Measurements from ENCODE around the gene PPP2R5A.
"Not testable (repeated sequence)": the region's sequence is repeated elsewhere in the genome, so short reads cannot be mapped to it uniquely, and the experiment has no call there.

Gene PPP2R5A

DNA sequence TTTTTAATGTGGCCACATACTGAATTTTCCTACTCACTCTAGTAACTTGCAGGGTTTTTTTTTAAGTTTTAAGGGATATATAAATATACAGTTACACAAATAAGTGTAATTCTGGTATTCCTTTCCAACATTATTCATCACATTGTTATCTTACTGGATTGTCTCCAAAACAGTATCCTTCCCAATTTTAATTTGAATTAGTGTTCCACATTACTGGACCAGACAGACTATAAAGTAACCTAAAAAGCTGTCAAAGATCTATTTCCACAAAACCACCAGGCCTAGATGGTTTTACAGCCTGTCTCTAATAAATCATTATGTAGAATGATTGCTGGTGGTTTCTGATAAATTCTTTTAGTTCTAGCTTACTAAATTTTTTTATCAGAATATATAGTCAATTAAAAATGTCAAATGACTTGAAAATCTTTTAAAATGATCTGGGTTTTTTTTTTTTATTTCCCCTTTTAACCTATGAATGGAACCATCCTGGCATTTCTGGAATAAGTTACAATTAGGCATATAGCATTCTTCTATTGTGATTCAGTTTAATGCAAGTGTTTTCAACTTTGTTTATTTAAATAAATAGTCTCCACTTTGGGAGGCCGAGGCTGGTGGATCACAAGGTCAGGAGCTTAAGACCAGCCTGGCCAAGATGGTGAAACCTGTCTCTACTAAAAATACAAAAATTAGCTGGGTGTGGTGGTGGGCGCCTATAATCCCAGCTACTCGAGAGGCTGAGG lies 70.2 kb downstream of the PPP2R5A start:
- no peak for DNase-seq (ENCODE audit: low spot score)

GRCh38 chr1:212359794-212360479 lies 74.7 kb downstream of the PPP2R5A start:
- DNase-seq (ENCODE audit: low spot score), result no peak

DNA sequence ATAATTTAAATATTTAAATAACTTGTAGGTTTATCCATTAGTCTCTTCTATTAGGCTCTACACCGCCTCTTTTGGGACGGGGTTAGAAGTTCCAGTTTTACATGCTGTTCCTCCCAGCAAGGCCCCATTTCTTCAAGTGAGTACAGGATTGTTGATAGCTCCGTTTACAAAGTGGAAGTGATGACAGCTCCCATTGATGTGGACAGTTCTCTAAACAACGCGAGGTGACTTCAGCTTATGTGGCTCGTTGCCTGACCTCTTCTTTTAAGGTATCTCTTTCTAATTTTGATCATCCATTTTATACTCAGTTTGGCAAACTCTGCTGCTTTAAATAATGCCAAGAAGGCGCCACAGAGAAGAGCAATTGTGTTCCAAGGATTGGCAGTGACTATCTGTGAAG lies 79.8 kb downstream of the PPP2R5A start:
- no peak for DNase-seq (ENCODE audit: low spot score)

GRCh38 chr1:212366901-212367300 lies 81.7 kb downstream of the PPP2R5A start:
- peak; percentile 8 for DNase-seq (ENCODE audit: low spot score)

DNA sequence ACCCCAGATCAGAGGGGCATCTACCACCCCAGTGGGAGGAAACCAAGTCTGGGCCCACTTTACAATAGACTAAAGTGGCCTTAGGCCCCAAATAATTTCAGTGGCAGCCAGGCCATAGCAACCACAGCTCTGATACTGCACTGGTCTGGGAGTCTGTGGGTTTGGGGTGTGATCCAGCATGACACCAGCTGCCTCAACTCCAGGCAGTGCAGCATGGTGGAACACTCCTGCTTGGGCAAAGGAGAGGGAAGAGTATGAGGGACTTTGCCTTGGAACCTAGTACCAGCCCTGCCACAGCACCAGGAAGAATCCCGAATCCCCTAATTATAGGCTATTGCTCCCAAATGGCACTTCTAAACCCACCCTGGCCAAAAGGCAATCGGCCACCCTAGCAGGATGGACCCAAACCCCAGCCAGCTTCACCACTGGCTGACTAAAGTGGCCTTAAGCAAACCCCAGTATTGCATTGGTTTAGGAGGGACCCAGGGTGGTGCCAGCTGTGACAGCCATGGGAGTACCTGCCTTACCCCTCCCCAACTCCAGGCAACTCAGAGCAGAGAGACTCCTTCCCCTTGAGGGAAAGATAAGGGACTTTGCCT lies 82.4 kb downstream of the PPP2R5A start:
- no peak for DNase-seq (ENCODE audit: low spot score)

DNA sequence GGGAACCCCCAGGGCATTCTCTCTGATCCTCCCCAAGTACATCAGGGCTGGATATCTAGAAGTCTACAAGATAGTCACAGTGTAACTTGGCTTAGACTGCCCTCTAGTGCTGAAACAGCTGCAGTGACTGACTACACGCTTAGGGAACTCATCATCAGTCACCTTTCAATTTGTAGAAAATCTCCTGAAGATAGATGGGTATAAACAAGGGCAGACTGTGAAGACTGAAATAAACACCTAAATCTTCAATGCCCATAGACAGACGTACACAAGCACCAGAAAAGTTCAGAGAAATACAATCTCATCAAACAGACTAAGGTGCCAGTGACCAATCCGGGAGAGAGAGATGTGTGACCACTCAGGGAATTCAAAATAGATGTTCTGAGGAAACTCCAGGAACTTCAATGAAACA lies 82.9 kb downstream of the PPP2R5A start:
- DNase-seq (ENCODE audit: low spot score), result peak; percentile 67

DNA sequence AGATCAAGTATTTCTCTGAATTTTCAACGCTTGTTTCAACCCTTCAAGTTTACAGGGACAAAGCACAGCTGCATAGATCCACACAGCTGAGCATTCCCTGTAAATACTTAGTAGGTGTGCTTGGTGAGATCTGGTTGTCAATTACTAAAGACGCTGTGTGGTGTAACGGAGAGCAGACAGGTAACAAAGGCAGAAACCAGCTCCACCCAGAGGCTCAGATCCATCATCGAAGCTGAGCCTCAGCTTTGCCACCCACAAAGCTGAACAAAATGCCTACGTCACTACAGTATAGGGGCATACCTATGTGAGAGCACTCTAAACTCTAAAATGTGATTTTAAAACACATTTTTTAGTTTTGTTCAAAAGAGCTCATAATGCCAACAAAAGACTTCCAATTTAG lies 90.8 kb downstream of the PPP2R5A start:
- no peak for DNase-seq (ENCODE audit: low spot score)

DNA sequence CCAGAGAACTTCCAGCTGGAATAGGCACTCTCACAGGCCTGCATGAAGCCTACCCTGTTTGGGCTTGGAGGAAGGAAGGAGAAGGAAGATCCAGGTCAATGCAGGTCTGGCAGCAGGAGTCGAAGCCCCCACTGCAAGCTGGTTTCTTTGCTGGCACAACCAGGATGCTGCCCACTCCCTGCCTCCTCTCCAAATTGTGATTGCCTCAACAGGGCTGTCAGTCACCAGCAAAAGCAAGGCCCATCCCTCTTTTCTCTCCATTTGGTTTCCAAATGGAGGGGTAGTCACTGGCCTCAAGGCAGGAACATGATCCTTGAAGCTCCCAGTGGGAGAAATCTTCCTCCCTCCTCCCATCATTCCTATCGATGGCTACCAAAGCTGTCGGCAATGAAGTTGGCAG lies 92.4 kb downstream of the PPP2R5A start:
- no peak for DNase-seq (ENCODE audit: low spot score)

- no peak for DNase-seq (ENCODE audit: low spot score)
Observed at GRCh38 chr1:212379366-212379765, 94.2 kb downstream of the PPP2R5A start.

GRCh38 chr1:212381397-212382035 lies 96.3 kb downstream of the PPP2R5A start:
- no peak for DNase-seq (ENCODE audit: low spot score)

- no peak for DNase-seq (ENCODE audit: low spot score)
Observed at GRCh38 chr1:212386029-212386428, 100.8 kb downstream of the PPP2R5A start.

- DNase-seq (ENCODE audit: low spot score), result no peak
Observed at GRCh38 chr1:212388985-212389716, 103.9 kb downstream of the PPP2R5A start.

DNA sequence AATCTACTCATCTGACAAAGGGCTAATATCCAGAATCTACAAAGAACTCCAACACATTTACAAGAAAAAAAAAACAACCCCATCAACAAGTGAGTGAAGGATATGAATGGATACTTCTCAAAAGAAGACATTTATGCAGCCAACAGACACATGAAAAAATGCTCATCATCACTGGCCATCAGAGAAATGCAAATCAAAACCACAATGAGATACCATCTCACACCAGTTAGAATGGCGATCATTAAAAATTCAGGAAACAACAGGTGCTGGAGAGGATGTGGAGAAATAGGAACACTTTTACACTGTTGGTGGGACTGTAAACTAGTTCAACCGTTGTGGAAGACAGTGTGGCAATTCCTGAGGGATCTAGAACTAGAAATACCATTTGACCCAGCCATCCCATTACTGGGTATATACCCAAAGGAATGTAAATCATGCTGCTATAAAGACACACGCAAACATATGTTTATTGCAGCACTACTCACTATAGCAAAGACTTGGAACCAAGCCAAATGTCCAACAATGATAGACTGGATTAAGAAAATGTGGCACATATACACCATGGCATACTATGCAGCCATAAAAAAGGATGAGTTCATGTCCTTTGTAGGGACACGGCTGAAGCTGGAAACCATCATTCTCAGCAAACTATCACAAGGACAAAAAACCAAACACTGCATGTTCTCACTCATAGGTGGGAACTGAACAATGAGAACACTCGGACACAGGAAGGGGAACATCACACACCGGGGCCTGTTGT lies 110.6 kb downstream of the PPP2R5A start:
- DNase-seq (ENCODE audit: low spot score), result not testable (repeated sequence)

DNA sequence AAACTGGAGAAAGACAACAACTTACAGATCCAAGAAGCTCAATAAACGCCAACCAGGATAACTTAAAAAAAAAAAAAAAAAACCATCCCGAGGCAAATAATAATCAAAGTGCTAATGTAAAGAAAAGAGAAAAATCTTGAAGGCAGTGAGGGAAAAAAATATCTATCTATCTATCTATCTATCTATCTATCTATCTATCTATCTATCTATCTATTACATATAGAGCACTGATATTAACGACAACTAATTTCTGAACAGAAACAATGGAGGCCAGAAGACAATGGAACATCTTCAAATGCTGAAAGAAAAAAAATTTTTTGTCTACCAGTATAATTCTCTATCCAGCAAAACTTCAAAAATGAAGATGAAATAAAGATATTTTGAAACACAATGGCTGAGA lies 111.4 kb downstream of the PPP2R5A start:
- DNase-seq (ENCODE audit: low spot score), result no peak

DNA sequence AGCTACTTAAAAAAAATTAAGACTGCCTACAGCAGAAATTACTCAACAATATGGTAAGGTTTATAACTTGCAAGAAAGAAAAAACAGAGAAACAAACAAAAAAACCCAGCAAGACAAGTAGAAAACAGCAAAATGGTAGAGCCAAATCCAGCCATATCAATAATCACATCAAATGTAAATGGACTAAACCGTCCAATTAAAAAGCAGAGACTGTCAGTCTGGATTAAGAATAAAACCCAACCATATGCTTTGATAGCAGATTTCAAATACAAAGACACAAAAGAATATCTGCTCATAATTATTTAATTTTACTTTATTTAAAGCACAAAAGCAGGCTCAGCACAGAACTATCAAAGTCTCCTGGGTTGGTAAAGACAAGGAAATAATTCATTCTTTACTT lies 112.0 kb downstream of the PPP2R5A start:
- DNase-seq (ENCODE audit: low spot score), result no peak

DNA sequence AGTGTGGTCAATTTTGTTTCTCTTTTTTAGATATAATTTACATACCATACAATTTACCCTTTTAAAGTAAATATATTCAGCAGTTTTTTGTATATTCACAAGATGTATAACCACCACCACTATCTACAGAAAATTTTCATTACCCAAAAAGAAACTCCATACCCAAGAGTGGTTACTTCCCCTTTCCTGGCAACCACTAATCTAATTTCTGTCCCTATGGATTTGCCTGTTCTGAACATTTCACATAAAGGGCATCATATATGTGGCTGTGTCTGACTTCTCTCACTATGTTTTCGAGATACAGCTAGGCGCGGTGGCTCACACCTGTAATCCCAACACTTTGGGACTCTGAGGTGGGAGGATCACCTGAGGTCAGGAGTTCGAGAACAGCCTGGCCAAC lies 115.8 kb downstream of the PPP2R5A start:
- no peak for DNase-seq (ENCODE audit: low spot score)

- no peak for DNase-seq (ENCODE audit: low spot score)
Observed at GRCh38 chr1:212401838-212402582, 116.8 kb downstream of the PPP2R5A start.

GRCh38 chr1:212402666-212403321 lies 117.6 kb downstream of the PPP2R5A start:
- no peak for DNase-seq (ENCODE audit: low spot score)

DNA sequence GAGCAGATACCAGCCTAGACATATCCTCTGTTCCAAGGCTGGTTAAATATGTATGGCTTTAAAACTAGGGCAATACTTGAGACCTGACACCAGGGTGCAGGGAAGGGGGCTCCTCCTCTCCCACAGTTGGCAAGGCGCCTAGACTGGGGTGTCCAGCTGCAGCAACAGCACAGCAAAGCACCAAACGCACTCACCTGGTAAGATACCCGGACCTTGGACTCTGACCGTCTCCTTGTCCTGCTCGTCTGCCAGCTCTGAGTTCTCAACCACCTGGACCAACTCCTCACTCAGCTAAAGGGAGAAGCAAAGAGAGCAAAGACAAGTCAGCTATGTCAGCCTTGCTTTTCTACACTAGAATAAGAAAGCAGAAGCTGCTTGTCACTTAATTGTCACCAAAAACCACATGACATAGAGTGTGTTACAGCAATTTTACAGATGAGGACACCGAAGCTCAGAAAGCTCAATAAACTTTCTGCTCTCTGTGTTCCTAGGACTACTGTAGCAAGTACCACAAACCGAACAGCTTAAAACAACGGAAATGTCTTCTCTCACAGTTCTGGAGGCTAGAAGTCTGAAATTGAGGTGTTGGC lies 125.1 kb downstream of the PPP2R5A start:
- no peak for DNase-seq (ENCODE audit: low spot score)

Measured in hepatic stellate cell (primary cell).